Measurements from ENCODE around the gene DUSP11.

- TF ChIP-seq CTCF (tag by site-specific recombination; IDR thresholded peaks at IDR 0.05) (no peak), PATZ1 (tag by site-specific recombination; IDR thresholded peaks at IDR 0.05) (no peak), TRIM28 (IDR thresholded peaks at IDR 0.05; ENCODE audit: borderline replicate concordance, low read length) (no peak), ZNF2 (tag by site-specific recombination; IDR thresholded peaks at IDR 0.05) (no peak), ZBTB7A (tag by site-specific recombination; IDR thresholded peaks at IDR 0.05; ENCODE audit: low read depth) (no peak), ZNF146 (tag by site-specific recombination; IDR thresholded peaks at IDR 0.05) (no peak), ZBTB11 (tag by site-specific recombination; conservative IDR thresholded peaks at IDR 0.05; ENCODE audit: low read depth) (no peak), PRDM1 (tag by site-specific recombination; IDR thresholded peaks at IDR 0.05) (no peak), ZNF274 (IDR thresholded peaks at IDR 0.05; ENCODE audit: low read length) (no peak), ZNF274 (tag by site-specific recombination; IDR thresholded peaks at IDR 0.05; ENCODE audit: borderline replicate concordance) (no peak), YY1 (tag by site-specific recombination; IDR thresholded peaks at IDR 0.05) (no peak), ZNF658 (tag by site-specific recombination; IDR thresholded peaks at IDR 0.05) (no peak), ZNF112 (tag by site-specific recombination; IDR thresholded peaks at IDR 0.05) (no peak), ZNF138 (tag by site-specific recombination; IDR thresholded peaks at IDR 0.05; ENCODE audit: borderline replicate concordance) (no peak)
Measured at GRCh38 chr2:73770725-73771124, 9.2 kb downstream of the DUSP11 start.

Measured in HEK293 (cell line).